Measurements from ENCODE around the gene PLA2G4F.

PLA2G4F gene

DNA sequence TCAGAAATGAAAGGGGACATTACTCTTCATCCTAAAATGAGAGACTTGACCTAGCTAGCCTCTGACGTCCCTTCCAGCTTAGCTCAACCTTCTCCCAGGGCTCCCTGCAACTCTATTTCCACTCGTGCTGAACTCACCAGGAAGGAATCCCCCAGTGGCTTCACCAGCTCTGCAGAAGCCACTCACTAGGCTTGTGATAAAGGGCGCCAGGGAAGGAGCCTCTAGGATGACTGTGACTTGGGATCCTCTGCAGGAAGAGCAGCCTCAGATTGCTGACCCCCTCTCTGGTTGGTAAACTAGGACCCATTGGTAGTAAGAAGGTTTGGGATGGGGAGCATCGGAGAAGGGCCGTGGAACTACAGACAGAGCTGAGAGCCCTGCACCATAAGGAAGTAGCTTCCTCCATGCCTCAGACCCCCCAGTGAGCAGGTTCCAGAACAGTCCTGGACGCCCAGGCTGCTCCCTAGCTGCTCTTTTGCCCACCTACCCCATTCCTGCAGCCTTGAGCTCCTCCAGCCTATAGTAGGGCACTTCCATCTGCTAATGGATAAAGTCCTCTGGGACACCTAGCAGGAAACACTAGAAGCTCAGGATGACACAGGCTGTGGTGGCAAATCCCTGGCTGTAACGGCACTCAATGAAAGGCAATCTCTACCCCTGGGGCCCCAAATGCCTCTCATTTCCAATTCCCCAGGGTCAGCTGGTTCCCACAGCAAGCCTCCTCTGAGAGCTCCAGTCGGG is 26.0 kb downstream of the PLA2G4F start:
- no peak for DNase-seq

DNA sequence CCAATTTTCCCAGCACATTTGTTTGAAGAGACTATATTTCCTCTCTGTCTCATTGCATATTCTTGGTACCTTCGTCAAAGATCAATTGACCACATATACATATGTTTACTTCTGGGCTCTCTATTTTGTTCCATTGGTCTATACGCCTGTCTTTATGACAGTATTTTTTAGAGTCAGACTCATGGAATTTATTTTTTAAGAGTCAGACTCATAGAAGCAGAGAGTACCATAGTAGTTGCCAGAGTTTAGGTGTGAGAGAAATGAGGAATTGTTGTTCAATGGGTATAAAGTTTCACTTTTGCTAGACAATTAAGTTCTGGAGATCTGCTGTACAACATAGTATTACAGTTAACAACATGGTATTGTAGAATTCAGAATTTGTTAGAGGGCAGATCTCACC is 27.1 kb downstream of the PLA2G4F start:
- DNase-seq, result no peak

DNA sequence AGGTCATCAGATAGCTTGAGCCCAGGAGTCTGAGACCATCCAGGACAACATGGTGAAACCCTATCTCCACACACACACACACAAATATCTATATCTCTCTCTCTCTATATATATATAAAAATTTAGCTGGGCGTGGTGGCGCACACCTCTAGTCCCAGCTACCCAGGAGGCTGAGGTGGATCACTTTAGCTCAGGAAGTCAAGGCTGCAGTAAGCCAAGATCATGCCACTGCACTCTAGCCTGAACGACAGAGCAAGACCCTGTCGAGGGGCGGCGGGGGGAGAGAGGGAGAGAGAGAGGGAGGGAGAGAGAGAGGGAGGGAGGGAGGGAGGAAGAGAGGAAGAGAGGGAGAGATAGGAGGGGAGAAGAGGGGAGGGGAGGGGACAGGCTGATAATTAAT is 28.0 kb downstream of the PLA2G4F start:
- no peak for DNase-seq

DNA sequence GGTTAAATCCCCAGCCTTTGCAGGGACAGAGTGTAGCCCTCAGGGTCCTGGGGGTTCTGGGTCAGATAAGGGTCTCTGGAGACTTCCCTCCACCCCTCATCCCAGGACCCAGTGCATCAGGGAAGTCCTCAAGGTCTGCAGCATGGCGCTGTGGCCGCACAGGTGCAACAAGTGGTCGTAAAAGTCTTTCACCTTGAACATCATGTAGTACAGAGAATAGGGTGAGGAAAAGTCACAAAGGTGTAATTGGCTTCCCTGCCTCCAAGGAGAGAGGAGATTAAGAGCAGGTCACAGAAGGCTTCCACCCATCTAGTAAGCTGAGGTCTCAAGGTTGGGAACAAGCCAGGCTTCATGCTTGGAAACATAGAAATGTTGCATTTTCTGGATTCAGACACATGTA is 32.9 kb downstream of the PLA2G4F start:
- DNase-seq, result no peak

DNA sequence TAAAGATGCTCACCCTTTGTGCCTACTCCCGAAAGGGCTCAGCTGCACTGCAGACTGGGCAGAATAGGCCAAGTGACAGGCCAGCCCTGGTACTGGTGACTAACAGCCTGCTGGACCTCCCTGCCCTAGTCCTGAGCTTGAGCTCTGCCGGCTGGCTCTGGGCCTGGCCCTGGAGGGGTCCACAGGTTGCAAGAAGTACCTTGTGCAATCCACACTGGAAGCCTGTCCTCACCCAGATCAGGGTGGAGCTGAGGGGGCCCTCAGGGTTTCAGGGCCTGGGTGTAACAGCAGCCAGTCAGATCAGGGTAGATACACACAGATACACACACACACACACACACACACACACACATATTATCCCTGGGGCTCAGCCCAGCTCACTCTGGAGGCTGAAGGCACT is 34.8 kb downstream of the PLA2G4F start:
- no peak for DNase-seq

DNA sequence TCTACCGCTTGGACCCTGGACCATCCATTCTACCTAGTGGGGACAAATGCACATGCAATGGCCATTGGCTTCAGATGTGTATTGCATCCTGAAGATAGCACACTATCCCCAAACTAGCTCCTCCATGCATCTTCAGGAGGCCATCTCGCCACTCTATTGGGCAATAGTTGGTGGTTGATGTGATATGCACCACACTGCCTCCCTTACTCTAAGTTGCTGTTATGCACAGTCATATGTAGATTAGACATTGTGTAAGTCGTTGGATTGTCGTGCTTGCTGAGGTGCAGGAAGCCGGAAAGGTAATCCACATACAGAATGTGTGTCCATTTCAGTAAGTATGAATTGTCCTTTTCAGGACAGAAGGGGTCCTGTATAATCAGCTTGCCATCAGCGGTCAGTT is 35.4 kb downstream of the PLA2G4F start:
- peak; percentile 59 for DNase-seq

DNA sequence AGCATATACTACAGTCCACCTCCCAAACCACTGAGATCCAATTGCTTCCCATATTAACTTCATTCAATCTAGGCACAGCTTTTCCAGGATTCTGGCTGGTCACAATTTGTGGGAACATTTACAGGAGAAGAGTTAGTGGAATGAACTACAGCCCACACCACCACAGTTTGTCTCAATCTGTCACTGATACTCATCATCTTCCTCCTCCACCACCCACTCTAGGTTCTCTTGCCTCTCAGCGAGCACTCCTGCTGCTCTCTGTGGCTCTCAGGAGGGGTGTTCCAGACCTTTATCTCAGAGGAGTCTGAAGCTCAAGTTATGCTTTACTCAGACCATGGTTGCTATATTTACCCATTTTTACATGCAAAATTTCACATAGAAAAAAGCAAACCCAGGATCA is 36.2 kb downstream of the PLA2G4F start:
- DNase-seq, result no peak

DNA sequence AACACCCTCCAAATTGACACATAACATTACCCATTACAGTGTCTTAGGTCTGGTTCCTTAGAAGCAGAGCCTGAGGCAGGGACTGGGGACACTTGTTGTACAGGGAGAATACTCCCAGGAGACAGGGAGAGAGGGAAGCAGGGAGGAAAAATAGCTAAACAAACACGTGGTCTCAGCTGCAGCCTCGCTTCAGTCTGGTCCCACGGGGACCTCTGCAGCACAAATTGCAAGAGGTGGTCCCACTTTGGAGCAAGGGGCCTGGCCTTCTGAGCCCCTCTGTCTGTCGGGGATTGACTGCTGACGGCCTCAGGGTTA is 37.0 kb downstream of the PLA2G4F start:
- no peak for DNase-seq

DNA sequence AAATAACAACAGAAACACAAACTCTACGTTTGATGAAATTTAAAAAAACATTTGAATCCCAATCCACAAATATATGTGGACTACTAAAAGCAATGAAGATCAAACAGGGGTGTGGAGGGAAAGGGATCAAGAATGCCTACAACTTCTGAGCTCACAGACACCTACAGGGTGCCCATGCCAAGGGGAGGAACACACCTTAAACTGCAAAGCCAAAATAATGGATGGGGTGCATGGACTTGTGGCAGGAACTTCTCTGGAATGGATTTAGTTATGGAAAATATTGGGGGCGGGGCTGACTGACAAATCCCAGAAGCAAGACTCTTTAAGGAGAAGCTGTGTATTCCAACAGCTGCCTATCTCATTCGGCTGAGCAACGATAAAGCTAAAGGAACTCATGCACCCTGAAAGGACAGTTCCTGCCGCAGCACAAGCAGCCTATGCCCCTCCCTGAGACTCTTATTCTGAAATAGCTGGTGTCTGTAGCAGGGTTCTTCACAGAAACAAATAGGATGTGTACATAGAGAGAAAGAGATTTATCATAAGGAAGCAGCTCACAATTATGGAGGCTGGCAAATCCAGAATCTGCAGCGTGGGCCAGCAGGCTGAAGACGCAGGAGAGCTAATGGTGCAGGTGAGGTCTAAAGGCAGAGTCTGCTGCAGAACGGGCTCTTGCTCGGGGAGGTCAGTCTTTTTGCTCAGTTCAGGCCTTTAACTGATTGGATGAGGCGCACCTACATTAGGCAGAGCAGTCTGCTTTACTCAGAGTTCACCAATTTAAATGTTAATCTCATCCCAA is 37.6 kb downstream of the PLA2G4F start:
- DNase-seq, result no peak

DNA sequence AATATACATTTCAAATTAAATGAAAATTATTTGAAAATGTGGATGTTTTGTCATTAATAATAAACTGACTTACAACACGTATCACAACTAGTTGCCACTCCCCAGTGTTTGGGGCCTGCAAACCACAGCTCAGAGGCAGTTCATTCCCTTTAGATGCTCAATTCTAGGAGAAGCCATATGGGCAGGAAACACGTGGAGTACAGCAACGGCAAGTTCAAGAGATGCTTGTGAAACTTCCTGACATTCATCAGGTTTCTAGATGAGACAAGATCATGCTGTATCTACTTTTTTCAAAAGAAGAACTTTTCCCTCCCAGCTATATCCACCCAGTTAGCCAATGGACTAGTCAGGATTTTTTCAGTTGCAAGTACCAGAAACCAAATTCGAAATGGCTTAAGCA is 44.5 kb downstream of the PLA2G4F start:
- peak; percentile 63 for DNase-seq

DNA sequence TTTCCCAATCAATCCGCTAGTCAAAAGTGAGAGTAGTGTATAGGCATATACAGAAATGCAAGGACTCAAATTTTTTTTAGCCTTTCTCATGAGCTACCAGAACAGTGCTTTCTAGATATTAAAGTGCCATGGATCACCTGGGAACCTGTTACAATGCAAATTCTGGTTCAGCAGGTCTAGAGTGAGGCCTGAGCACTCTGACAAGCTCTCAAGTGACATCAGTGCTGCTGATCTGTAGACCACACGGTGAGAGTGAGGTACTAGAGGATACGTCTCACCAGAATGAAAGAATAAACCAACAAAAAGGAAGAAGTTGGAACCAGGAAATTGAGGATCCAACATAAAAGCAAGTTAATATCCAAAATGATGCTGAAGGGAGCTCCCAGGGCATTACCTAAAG is 46.1 kb downstream of the PLA2G4F start:
- no peak for DNase-seq

DNA sequence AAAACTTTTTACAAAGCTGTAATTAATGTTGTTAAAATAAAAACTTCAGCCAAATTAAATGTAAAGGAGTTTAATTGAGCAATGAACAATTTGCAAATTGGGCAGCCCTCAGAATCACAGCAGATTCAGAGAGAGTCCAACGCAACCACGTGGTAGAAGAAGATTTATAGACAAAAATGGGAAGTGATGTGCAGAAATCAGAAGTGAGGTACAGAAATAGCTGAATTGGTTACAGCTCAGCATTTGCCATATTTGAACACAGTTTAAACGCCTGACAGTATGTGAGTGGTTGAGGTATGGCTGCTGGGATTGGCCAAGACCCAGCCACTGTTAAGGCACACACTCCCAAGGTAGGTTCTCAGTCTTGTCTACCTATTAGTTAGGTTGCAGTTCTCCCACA is 47.6 kb downstream of the PLA2G4F start:
- no peak for DNase-seq

DNA sequence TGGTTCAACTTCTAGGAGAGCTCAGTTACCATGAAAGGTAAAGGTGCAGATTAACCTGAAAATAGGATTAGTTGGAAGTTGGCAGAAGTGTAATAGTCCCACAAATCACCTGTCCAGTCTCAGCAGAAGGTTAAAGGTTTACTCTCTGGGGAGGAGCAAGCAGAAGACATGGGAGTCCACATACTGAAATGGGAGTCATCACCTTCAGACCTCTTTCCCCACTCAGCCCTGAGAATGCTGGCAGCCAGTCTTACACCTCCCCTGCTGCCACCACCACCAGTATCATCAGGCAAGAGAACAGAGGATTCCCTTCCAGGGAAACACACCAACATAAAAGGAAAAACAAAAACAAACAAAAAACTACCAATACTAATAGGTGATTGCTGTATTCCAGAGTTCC is 48.2 kb downstream of the PLA2G4F start:
- DNase-seq, result no peak

DNA sequence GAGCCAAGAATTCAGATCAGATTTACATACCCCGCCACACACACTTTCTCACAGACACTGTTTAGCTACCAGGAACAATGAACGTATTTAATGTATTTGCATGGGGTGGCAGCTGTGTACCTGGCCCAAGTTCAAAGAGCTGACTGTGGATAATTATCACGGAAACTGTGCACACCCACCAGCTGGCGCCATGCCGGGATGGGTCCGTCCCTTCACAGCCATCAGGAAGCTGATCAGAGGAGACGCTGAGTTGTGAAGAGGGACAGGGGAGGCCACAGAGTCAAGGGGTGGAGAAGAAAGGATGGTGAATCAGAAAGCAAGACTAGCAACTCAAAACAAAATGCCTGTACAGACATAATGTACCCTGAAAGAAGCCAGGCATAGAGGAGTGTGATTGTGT is 49.0 kb downstream of the PLA2G4F start:
- DNase-seq, result no peak

DNA sequence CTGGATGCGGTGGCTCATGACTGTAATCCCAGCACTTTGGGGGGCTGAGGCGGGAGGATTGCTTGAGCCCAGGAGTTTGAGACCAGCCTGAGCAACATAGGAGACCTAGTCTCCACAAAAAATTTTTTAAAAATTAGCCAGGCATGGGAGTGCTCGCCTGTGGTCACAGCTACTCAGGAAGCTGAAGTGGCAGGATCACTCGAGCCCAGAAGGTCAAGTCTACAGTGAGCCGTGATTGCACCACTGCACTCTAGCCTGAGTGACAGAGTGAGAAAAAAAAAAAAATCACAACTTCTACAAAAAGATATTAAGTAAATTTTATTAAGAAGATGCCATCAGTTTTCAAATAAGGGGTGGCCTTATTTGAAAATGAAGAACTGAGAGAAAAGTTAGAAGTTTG is 50.1 kb downstream of the PLA2G4F start:
- no peak for DNase-seq

DNA sequence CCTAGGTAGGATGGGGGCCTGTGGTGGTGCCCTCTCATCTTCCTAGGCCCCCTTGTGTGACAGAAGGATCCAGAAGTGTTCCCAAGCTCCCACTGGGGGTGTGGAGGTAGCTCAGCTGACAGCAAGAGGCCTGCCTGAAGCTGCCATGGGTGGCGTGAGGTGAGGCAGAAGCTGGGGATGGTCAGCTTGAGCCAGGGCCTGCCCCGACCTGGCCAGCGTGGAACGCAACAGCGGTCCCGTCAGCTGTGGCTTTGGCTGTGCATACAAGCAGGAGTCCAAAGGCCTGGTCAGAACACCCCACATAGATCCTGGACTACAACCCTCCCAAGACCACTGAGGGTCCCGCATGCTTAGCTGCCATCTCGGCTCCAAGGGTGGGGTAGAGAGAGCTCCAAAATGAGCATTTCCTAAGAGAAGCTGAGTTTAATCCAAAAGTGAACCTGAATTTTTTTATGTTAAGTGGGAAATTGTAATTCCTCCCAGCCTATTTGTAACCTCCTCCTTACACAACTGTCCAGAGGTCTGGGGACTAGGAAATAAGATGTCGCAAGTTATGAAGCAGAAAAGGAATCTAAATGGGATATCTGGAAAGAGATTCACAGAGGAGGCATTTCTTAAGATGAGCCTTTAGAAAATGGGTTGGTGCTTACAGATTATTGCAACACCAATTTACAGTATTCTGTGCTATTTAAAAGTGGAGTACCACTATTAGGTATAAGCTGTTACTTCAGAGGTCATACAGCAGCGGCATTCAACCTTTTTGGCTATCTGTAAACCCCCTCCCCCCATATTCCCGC is 52.1 kb downstream of the PLA2G4F start:
- DNase-seq, result no peak

DNA sequence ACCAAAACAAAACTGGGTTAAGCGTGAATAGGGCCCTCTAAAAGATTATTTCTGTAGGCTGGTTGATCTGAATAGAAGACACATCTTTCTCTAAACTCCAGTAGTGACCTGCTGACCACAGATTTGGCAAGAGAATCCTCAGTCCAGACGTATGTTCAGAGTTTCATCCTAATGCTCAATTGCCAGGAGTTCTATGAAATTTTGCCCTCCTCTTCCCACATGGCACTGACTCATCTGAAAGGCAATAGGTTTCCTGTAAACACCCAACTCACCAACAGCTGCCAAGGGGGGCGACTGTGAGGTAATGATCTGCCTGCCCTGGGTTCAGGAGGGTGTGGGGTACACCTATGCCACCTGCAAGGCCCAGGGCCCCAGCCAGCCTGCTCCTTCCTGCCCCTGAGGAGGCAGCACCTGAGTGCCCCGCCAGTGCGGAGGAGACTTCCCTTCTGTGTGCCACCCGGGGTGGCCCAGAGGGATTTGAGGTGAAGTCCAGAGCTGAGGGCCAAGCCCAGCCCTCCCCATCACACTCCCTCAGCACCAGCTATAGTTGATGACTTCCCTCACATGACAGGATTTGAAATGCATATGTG is 53.7 kb downstream of the PLA2G4F start:
- no peak for DNase-seq

DNA sequence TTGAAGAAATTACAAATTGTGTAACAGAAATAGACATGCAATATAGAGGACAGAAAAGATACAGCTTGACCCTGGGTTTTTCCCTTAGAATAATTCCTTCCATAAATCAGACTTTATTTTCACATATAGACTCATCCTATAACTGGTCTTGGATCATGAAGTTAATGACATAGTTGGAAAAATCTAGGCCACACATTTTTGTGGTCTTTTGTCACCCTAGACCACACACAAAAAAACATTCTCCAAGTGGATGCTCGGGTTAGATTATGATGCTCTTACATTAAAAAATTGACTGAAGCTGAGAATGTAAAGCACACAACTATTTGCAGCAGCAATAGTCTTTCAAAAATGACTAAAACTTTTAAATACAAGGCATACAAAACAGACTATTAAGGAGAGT is 54.6 kb downstream of the PLA2G4F start:
- DNase-seq, result no peak

DNA sequence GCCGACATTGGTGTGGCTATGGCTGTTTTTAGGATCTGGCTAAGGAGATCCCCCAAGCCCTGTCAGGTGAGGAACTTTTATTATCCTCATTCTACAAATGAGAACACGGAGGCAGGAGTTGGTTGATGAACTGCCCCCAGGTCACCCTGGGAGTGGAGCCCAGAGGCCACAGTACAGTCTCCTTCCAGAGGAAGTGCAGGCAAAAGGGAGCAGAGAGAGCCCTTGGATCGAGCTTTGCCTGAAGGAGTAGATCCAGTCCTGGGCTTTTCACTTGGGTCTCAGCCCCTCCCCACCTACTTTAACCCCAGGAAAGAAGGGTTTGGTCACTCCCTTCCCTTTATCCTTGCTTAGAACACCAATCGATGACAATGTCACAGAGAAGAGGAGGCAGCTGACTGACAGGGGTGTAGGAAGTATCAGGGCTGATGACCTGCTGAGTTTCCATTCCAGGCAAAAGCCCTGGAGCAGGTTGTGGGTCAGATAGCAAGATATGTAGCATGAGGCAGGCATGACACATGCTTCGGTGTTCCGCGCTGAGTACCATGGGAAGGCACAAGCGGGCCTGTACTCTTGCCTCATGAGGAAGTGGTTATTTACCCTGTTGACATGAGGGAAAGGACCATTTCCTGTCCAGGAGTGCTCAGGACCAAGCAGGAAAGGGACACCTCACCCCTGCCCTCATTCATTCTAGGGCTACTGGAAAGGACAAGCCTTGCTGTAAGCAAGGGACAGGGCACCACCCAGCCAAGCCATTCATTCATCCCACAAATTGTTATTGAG is 56.2 kb downstream of the PLA2G4F start:
- no peak for DNase-seq

DNA sequence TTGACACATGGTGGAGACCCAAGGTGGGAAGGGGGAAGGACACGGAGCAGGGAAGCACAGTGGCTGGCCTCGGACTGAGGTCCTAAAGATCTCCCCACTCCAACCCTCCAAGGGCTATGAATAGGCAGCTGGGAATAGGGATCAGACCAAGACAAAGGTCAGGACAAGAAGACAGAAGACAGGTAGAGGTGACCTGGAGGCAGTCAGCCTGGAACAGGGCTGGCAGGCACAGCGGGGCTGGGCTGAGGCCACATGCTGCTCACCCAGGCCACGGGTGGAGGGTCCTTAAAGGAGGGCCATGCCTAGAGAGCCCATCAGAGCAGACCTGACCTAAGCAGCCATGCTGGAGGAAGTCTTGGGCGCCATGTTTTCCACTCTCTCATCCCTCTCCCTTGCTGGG is 59.4 kb downstream of the PLA2G4F start:
- no peak for DNase-seq

DNA sequence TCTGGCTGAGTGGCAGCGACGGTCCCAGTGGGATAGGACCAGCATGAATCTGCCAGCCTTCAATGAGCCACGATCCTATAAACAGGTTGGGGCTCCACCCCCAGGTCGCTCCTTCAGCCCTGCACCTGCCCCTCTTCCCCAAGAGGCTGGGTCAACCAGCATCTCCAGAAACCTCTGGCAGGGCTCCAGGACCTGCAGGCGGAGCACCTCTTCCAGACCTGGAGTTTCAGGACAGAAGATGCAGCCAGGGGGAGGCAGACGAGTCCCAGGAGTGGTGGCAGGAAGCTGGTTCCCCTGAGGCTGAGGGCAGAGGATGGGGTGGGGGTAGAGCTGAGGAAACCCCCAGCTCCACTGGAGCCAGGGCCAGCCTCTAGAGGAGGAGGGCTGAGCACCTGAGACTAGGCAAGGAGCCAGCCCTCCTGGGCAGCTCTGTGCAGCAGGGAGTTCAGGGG is 61.9 kb downstream of the PLA2G4F start, which contains the start of gene PLA2G4D:
TSS of gene PLA2G4D (minus strand) at position 51 of the 452 bp plus-strand sequence. CDS start 103 bp downstream, outside the sequence.
- DNase-seq, result no peak

DNA sequence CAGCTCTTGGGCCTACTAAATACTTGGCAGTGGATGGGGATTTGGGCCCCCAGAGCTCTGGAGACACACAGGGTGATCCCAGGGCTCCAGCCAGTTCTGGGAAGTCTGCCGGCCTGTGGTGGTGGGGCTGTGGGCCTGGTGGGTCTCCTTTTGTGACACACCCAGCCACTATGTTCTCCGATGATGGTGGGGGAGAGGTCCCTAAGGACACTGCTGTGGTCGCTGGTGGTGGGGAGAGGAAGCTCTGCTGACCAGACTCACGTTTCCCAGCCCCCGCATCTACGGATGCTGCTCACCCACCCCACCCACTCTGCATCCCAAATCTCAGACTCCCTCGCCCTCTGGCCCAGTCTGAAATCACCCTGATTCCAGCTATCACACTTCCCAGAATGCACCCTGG is 62.5 kb downstream of the PLA2G4F start:
- DNase-seq, result no peak

Measured in SIG-M5 (cell line).